GM19099 (cell line): ENCODE results near the gene CACNB4.

Source experiments
- POLR2A ChIP-seq: IDR thresholded peaks from 3 replicates; pipeline ENCODE4 v1.6.1; 2011; ENCODE audit warnings: low read depth; ENCODE audit not compliant: insufficient read length; ENCODE audit errors: extremely low read depth

CACNB4 gene

DNA sequence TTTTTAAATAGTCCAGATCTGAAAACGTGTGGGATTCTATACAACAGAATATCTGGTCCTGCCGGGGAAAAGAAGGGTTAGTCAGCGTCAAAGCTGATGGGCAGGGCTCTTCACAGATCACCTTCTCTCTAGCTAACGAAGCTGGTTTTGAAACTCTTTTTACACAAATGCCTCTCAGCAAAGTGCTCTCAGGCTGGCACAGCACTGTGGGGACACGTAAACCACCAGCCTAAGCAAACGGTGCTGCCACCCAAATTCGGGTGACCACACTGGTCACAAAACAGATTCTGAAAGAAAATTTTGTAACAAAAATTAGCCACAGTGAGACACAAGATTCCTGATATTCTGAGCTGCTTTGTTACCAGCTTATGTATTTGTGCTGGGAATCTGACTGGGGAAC is 217.5 kb downstream of the CACNB4 start:
- TF ChIP-seq POLR2A = no peak

DNA sequence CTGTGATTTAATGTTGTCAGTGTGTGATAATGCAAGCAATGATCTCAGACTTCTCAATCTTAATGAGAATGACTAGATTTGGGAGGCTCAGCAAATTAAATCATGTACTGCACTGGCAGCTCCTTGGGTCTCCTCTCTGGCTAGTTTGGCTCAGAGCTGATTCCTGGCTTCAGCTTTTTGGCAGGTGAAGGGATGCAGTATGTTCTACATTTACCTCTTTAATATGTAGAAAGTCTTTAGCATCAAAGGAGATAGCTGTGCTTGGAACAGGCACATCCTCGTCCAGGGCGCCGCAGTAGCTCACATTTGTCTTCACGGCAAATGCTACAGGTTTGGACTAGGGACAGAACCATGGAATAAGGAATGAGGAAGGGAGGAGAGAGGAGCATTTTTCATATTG is 218.3 kb downstream of the CACNB4 start:
- no peak for TF ChIP-seq POLR2A

DNA sequence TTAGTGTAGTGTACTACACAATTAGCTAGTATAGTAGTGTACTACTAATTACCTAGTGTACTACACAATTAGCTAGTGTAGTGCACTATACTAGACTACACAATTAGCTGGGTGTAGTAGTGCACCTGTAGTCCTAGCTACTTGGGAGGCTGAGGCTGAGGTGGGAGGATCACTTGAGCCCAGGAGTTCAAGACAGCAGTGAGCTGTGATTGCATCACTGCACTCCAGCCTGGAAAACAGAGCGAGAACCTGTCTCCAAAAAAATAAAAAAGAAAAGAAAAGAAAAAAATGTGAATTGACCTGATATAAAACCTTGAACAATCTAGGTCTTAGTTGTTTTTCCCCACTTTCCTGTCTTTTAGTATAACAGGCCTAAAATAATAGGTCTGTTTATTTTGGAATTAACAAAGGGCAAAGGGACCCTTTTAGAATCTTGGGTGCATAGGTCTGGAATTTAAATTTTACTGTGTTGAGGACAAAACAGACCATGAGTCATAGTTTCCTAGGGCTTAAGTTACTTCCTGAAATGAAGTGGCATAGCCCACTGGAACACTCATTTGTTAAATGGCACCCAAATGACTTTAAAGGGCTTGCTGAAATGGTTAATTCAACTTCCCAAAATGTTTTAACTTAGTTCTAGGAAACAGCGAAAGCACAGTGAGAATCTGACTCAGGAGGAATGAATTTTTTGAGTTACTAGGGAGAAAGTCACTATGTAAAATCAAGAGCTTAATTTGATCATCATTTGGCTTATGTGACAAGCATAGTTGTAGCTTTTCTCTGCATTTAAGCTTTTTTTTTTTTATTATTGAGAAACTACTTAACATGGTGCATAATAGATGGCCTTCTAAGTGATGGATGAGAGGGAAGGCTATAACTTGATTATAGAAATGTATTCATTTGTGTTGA is 219.9 kb downstream of the CACNB4 start:
- no peak for TF ChIP-seq POLR2A

DNA sequence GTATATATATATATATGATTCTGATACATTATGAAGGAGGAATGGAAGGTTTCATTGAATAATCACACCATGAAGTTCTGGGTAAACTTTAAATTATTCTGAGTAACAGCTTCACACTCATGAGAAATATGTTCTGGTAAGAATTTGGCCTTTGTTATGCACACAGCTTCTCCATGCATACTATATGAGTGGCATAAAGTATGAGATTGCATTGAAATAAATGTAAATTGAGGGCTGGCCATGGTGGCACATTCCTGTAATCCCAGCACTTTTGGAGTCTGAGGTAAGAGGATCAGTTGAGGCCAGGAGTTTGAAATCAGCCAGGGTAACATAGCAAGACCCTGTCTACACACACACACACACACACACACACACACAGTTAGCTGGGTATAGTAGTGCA is 220.6 kb downstream of the CACNB4 start:
- no peak for TF ChIP-seq POLR2A

DNA sequence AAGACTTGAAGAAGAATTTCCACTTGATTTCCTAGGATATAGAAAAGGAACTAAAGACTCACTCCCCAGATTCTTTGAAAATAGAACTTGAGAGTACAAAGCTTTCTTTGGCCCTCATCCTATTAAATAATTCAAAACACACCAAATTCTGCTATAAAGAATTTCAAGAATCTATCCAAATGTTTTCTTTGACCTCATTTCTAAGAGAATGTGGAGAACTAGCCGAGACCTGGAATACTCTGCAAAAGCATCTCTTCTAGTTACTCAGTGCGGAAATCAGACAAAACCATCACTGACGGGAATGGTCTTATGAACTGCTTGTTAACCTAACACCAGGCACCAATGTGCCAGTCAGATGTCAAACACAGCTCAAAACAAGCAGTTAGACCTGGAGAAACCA is 226.4 kb downstream of the CACNB4 start:
- no peak for TF ChIP-seq POLR2A

DNA sequence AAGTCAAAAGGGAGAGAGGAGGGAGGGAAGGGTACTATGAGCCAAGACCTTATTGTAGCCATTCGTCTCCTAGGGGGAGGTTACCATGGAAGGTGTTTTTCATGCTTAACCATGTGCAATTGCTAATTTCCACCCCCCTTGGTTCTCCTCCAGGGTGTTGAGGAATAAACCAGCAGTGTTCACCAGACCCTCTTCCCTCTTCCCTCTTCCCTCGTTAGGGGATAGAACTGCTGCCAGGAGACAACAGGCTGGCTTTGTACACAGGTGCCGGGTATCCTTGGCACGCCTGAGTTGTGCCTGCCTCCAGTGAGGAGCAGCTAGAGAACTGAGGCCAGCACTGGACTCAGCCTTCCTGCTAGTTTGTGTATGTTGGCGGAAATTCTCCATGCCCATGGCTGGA is 229.6 kb downstream of the CACNB4 start:
- no peak for TF ChIP-seq POLR2A

DNA sequence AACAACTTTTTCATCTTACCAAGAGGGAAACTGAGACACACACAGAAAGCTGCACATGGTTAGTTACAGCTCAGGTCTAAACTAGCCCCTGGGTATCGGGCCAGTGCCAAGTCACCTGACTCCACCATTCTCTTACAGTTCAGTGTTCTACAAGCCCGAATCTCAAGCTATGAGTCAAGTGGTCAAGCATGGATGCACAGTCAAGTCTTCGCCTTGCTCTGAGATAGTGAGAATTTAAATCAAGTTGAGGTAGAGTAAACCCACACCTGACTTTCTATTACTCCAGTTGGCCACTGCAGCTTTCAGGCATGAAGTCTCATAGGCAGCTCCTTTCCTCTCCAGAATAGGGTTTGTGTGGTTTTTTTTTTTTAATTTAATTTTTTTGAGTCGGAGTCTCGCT is 236.1 kb downstream of the CACNB4 start:
- TF ChIP-seq POLR2A = no peak

DNA sequence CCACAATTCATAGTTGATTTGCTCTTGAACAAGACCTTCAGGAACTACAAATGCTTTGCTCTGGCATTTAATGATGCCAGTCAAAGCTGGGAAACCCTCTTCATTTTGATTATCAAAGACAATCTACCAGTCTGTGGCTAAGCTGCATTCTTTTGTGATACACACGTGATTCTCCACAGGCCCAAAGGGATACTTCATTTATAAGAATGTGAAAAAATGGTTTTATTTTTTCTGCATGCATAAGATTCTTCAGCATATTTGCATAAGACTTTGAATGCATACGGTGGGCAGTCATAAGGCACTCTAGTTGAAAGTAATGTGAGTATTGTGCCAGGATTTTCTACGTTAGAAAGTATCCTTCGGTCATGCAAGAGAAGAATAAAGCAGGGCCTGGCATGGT is 237.7 kb downstream of the CACNB4 start:
- TF ChIP-seq POLR2A = no peak

DNA sequence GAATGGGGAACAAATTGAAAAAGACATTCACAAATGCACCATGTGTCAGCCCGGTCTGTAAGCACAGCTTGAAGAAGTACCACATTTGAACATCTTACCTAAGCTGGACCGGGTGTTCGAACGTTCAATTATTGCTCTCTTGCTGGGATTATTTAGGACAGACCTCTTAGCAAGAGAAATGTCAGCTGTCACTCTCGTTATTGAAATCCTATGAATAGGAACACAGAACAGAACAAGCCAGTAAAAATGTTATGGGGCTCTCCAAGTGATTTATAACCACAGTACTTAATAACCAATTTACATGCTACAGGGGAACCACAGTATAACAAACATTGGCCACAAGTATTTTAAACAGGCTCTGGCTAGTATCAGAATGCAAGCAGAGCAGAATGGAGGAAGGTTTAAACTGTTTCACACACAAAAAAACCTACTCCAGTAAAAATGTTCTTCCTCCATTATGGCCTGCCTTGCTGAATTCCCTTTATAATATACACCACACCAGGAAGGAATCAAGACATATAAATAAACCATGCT is 238.2 kb downstream of the CACNB4 start:
- TF ChIP-seq POLR2A = no peak

DNA sequence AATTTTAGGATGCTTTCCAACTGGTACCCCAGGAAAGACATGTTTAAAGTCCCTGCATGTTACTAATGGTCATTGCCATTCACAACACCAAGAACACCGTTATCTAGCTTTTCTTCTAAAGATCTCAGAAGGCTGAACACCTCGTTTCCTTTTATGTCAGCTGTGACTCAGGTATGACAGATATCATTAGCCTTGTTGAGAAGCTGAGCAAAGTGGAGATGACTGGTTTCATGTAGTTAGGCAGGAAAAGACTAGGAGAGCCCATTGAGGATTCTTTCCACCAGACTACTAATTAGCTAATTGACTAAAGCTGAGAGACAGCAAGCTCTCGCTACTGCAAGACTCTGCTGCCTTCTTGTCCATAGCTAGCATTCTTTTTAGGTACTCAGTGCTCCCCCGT is 238.6 kb downstream of the CACNB4 start:
- no peak for TF ChIP-seq POLR2A

DNA sequence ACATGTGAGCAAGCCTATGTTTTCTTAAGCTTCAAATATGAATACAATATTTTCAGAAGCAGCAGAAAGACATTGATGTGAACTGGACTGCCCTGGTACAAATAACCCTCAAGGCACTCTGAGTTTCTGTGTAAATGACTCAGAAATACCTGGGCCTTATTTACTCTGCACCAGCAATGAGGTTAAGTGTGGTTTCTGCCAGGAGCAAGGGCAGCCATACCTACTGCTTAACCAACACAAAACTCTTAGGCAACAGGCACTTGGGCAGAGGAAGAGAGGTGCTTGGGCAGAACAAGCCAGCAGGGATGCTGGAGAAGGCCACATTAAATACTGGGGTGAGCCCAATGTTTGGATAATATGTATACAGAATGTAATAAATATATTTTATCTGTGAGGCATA is 241.2 kb downstream of the CACNB4 start:
- no peak for TF ChIP-seq POLR2A

DNA sequence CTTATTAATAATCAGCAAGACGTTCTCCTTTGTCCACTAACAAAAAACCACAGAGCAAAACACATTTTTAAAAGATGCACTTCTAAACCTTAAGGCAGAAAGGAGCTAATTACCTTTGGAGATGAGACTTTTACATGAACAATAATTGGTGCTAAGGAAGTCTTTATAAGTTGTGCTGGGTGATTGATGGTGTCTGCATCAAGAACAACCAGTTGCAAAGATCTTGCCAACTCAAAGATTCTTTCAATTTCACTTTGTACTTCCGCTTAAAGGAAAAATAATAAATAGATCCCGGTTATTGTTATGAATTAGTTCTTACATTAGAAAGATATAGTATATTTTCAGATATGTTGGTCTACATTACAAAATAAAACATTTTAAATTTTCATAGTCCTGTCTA is 243.7 kb downstream of the CACNB4 start:
- no peak for TF ChIP-seq POLR2A

DNA sequence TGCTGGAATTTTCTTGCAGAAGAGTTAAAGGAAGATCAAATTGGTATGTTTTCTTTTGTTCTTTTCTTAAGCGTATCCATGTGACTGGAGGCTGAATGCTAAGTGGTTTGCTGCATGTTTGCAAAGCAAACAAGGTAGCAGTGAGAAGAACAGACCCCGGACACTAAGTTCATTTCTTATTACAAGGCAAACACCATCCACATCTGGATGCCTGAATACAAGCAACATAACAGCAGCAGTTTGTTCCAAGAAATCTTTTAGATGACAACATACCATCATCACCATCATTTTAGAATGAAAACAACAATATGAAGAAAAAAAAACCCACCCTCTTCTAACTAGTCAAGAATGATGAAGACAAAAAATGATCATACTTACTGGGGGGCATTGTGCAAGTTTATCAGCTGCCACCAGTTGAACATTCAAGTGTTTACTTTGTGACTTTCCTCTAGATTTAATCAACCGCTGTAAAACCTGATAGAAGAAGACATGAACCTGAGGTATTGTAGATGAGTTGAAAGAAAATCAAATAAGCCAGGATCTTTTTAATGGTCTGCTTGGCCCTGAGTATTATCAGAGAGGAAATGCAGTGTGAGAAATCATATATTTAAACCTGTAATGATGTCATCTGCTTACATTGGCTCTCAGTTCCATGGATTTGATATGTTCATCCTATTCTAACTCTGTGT is 245.6 kb downstream of the CACNB4 start:
- no peak for TF ChIP-seq POLR2A

DNA sequence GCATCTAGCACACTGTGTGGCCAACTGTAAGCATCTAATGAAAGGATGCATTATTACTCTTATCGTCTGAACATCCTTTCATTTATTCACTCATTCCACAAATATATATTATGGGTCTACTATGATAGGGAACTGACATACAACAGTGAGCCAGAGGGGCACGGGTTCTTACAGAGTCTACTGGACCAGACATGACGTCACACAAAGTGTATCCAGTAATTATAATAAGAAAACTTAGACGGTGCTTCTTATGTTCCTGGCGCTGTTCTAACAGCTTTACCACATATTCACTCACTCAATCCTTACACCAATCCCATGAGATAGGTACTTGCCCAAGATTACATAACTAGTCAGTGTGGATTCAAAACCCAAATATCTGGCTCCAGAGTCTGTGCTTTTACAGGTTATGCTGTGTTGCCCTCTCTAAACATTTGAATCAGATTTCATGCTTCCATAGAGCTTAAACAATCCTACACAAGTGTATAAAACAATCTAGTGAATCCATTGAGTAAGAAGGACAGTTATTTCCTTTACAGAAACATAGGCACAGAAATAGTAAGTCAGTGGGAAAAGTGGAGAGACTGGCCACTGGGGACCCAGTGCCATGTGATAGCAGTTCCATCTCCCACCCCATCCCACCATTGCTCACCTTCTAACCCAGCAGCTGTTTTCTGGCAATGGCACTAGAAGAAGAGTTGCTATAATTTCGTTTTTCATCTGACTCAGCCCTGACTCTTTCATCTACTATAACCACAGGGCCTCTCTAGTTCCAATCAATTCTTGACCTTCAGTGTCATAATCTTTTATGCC is 246.4 kb downstream of the CACNB4 start:
- no peak for TF ChIP-seq POLR2A

DNA sequence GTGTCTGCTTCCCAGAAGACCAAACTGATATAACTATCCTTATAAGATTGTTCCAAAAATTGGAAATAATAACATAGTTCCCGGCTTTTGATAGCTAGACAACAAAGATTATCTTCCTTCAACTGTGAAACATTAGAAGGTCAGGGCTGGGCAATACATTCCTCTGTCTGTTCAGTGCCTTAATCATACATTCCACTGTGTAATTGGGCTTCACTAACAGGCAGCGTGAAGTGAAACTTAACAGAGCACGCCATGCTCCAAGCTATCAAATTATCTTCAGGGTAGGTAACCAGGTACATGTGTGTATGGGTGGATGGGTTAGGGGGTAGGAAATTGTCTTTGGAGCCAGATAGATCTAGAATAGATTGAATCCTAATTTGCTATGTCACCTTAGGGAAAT is 247.1 kb downstream of the CACNB4 start:
- no peak for TF ChIP-seq POLR2A
